ENCODE data around the gene PPP3R1. TPM values are rescaled to one million over a fixed set of nuclear protein-coding genes. Genes with fewer than 3 reads are reported as not detected.

Gene PPP3R1
- total RNA-seq, 2 donors from 2014 or later, result 57.4 to 59.5 TPM

- no peak overlapping the region for H3K4me3 Mint-ChIP-seq
Measured at GRCh38 chr2:68294187-68294586, 41.9 kb upstream of the PPP3R1 start.

GRCh38 chr2:68293755-68294154 lies 41.4 kb upstream of the PPP3R1 start:
- no peaks in the 10 kb centered on the region for H3K9me3 Mint-ChIP-seq
- Histone ChIP-seq H3K4me3 (ENCODE audit: low read length) (no peak overlapping the region), H3K27me3 (ENCODE audit: control insufficient read depth, insufficient read depth, low read length, poor library complexity, severe bottlenecking) (no peaks in the 10 kb centered on the region), H3K9me3 (ENCODE audit: control insufficient read depth, low read length) (no peaks in the 10 kb centered on the region), H3K4me1 (ENCODE audit: control insufficient read depth, insufficient read depth, low read length) (peaks cover 4% of the 10 kb centered on the region), H3K9ac (ENCODE audit: extremely low read depth, low read length, poor library complexity, severe bottlenecking) (no peak overlapping the region), H3K36me3 (ENCODE audit: control insufficient read depth, insufficient read depth, low read length) (no peaks in the 10 kb centered on the region), H3K27ac (ENCODE audit: low read depth, low read length) (no peak overlapping the region)
- H3K27me3 Mint-ChIP-seq (ENCODE audit: insufficient read depth), result no peaks in the 10 kb centered on the region
- H3K36me3 Mint-ChIP-seq (ENCODE audit: low read depth), result no peaks in the 10 kb centered on the region
- H3K27ac Mint-ChIP-seq, result no peak overlapping the region
- DNase-seq, result no peak
- H3K4me1 Mint-ChIP-seq, result no peaks in the 10 kb centered on the region
- TF ChIP-seq CTCF (conservative IDR thresholded peaks at IDR 0.05), result no peak
- no peak overlapping the region for H3K4me3 Mint-ChIP-seq
- whole genome bisulfite sequencing, 2 experiments (ENCODE audit: insufficient coverage in 1 of 2, insufficient read length in 1 of 2), result 86 to 96% methylated on average over 6 of the region's 6 CpGs

More at GRCh38 chr2:68294187-68294586, 41.9 kb upstream of the PPP3R1 start:
- WGBS, 2 experiments (ENCODE audit: insufficient coverage in 1 of 2, insufficient read length in 1 of 2), result 74% methylated on average over 2 of the region's 3 CpGs; no CpG with 5 or more reads in 1 of the 2 experiments
- TF ChIP-seq CTCF (conservative IDR thresholded peaks at IDR 0.05), result peak; percentile 69
- no peaks in the 10 kb centered on the region for H3K9me3 Mint-ChIP-seq
- no peak overlapping the region for H3K27ac ChIP-seq (ENCODE audit: low read depth, low read length)
- no peaks in the 10 kb centered on the region for H3K9me3 ChIP-seq (ENCODE audit: control insufficient read depth, low read length)
- no peak overlapping the region for H3K9ac ChIP-seq (ENCODE audit: extremely low read depth, low read length, poor library complexity, severe bottlenecking)
- H3K36me3 ChIP-seq (ENCODE audit: control insufficient read depth, insufficient read depth, low read length), result no peaks in the 10 kb centered on the region
- H3K27ac Mint-ChIP-seq, result no peak overlapping the region
- no peaks in the 10 kb centered on the region for H3K4me1 ChIP-seq (ENCODE audit: control insufficient read depth, insufficient read depth, low read length)
- no peaks in the 10 kb centered on the region for H3K27me3 Mint-ChIP-seq (ENCODE audit: insufficient read depth)
- H3K4me3 ChIP-seq (ENCODE audit: low read length), result no peak overlapping the region
- no peaks in the 10 kb centered on the region for H3K36me3 Mint-ChIP-seq (ENCODE audit: low read depth)
- DNase-seq, result no peak
- no peaks in the 10 kb centered on the region for H3K4me1 Mint-ChIP-seq
- H3K27me3 ChIP-seq (ENCODE audit: control insufficient read depth, insufficient read depth, low read length, poor library complexity, severe bottlenecking), result no peaks in the 10 kb centered on the region

GRCh38 chr2:68293024-68293423 lies 40.7 kb upstream of the PPP3R1 start:
- Mint-ChIP-seq H3K36me3 (ENCODE audit: low read depth) (no peaks in the 10 kb centered on the region), H3K27me3 (ENCODE audit: insufficient read depth) (no peaks in the 10 kb centered on the region), H3K9me3 (no peaks in the 10 kb centered on the region), H3K4me1 (peaks cover 6% of the 10 kb centered on the region), H3K27ac (no peak overlapping the region), H3K4me3 (no peak overlapping the region)
- DNase-seq, result no peak
- no peaks in the 10 kb centered on the region for H3K36me3 ChIP-seq (ENCODE audit: control insufficient read depth, insufficient read depth, low read length)
- H3K9ac ChIP-seq (ENCODE audit: extremely low read depth, low read length, poor library complexity, severe bottlenecking), result no peak overlapping the region
- H3K9me3 ChIP-seq (ENCODE audit: control insufficient read depth, low read length), result no peaks in the 10 kb centered on the region
- no peak overlapping the region for H3K4me3 ChIP-seq (ENCODE audit: low read length)
- TF ChIP-seq CTCF (conservative IDR thresholded peaks at IDR 0.05), result no peak
- no peak overlapping the region for H3K27ac ChIP-seq (ENCODE audit: low read depth, low read length)
- WGBS, 2 experiments (ENCODE audit: insufficient coverage in 1 of 2, insufficient read length in 1 of 2), result 92 to 100% methylated on average over 4 of the region's 4 CpGs
- H3K27me3 ChIP-seq (ENCODE audit: control insufficient read depth, insufficient read depth, low read length, poor library complexity, severe bottlenecking), result no peaks in the 10 kb centered on the region
- peaks cover 5% of the 10 kb centered on the region for H3K4me1 ChIP-seq (ENCODE audit: control insufficient read depth, insufficient read depth, low read length)
